ENCODE data around the gene CD3G.

The CD3G gene

DNA sequence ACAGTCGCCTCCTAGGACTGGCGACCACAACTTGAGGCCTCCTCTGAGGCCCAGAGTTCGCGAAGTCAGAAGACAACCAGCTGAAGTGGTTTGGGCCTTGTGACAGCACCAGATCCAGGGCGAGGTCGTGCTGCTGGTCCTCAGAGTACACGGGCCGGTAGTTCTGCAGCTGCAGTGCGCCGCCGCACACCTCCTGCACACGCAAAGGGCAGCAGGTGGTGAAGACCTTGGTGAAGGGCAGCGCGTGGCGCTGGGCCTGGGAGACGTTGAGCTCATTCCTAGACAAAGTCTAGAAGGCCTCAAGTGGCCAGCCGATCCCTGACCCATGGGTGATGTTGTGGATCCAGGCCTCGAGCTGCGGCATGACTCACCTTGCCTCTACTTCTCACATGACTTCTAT, 21.4 kb upstream of the CD3G start:
- H3K27me3 ChIP-seq (ENCODE audit: insufficient read depth, low read length) = peaks cover 52% of the 10 kb centered on the region
- H3K36me3 ChIP-seq (ENCODE audit: insufficient read depth, low read length) = no peaks in the 10 kb centered on the region
- no peak overlapping the region for H2AFZ ChIP-seq (ENCODE audit: low read length, unreplicated experiment)
- H3K4me3 ChIP-seq (ENCODE audit: low read depth, low read length) = no peak overlapping the region
- no peak overlapping the region for H3K27ac ChIP-seq (ENCODE audit: low read depth, low read length)
- H3K79me2 ChIP-seq (ENCODE audit: control insufficient read depth, insufficient read depth, low read length, unreplicated experiment) = no peaks in the 10 kb centered on the region
- H3K4me1 ChIP-seq (ENCODE audit: control insufficient read depth, insufficient read depth, low read length, unreplicated experiment) = no peaks in the 10 kb centered on the region

DNA sequence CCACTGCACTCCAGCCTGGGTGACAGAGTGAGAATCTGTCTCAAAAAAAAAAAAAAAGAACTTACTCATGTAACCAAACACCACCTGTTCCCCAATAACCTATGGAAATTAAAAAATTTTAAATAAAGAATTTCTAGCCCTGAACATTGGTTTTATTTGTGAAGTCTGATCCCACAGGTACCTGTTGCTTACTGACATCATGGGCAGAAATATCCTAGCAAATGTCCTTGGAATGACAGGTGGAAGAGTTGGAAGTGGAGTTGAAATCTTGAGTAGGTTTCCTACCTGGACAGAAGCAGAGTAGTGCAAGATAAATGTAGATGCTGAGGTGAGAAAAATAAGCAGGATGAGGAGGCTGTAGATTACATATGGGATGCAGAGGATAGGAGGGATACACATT, 18.9 kb upstream of the CD3G start:
- Histone ChIP-seq H3K79me2 (ENCODE audit: control insufficient read depth, insufficient read depth, low read length, unreplicated experiment) (no peaks in the 10 kb centered on the region), H2AFZ (ENCODE audit: low read length, unreplicated experiment) (no peak overlapping the region), H3K4me3 (ENCODE audit: low read depth, low read length) (no peak overlapping the region), H3K4me1 (ENCODE audit: control insufficient read depth, insufficient read depth, low read length, unreplicated experiment) (no peaks in the 10 kb centered on the region), H3K27me3 (ENCODE audit: insufficient read depth, low read length) (peaks cover 42% of the 10 kb centered on the region), H3K36me3 (ENCODE audit: insufficient read depth, low read length) (no peaks in the 10 kb centered on the region), H3K27ac (ENCODE audit: low read depth, low read length) (no peak overlapping the region)

DNA sequence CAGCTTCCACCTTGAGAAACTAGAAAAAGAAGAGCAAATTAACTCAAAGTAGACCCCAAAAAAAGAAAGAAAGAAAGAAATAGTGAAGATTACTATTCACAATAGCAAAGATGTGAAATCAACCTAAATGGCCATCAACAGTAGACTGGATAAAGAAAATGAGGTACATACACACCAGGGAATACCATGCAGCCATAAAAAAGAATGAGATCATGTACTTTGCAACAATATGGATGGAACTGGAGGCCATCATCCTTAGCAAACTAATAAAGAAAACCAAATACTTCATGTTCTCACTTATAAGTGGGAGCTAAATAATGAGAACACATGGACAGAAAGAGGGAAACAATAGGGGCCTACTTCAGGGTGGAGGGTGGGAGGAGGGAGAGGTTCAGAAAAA, 15.4 kb upstream of the CD3G start:
- H3K4me1 ChIP-seq (ENCODE audit: control insufficient read depth, insufficient read depth, low read length, unreplicated experiment) = no peaks in the 10 kb centered on the region

DNA sequence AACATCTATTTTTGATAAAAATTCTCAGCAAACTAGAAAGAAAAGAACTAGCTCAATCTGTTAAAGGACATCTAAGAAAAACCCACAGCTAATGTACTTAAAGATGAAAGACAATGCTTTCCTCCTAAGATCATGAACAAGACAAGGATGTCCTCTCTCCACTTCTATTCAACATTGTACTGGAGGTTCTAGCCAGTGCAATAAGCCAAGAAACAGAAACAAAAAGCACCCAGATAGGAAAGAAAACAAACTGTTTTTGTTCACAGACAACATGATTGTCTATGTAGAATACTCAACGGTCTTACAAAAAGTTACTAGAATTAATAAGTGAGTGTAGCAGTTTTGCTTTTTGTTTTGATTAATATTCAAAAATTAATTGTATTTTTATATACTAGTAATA, 9.4 kb upstream of the CD3G start:
- Histone ChIP-seq H3K27ac (ENCODE audit: low read depth, low read length) (no peak overlapping the region), H2AFZ (ENCODE audit: low read length, unreplicated experiment) (no peak overlapping the region), H3K4me3 (ENCODE audit: low read depth, low read length) (no peak overlapping the region), H3K79me2 (ENCODE audit: control insufficient read depth, insufficient read depth, low read length, unreplicated experiment) (no peaks in the 10 kb centered on the region), H3K27me3 (ENCODE audit: insufficient read depth, low read length) (peaks cover 28% of the 10 kb centered on the region), H3K4me1 (ENCODE audit: control insufficient read depth, insufficient read depth, low read length, unreplicated experiment) (no peaks in the 10 kb centered on the region), H3K36me3 (ENCODE audit: insufficient read depth, low read length) (no peaks in the 10 kb centered on the region)

More for the DNA sequence above, 15.4 kb upstream of the CD3G start:
- H3K27ac ChIP-seq (ENCODE audit: low read depth, low read length) = no peak overlapping the region
- H3K36me3 ChIP-seq (ENCODE audit: insufficient read depth, low read length) = no peaks in the 10 kb centered on the region
- no peak overlapping the region for H2AFZ ChIP-seq (ENCODE audit: low read length, unreplicated experiment)
- no peak overlapping the region for H3K4me3 ChIP-seq (ENCODE audit: low read depth, low read length)
- H3K27me3 ChIP-seq (ENCODE audit: insufficient read depth, low read length) = peaks cover 28% of the 10 kb centered on the region
- no peaks in the 10 kb centered on the region for H3K79me2 ChIP-seq (ENCODE audit: control insufficient read depth, insufficient read depth, low read length, unreplicated experiment)

DNA sequence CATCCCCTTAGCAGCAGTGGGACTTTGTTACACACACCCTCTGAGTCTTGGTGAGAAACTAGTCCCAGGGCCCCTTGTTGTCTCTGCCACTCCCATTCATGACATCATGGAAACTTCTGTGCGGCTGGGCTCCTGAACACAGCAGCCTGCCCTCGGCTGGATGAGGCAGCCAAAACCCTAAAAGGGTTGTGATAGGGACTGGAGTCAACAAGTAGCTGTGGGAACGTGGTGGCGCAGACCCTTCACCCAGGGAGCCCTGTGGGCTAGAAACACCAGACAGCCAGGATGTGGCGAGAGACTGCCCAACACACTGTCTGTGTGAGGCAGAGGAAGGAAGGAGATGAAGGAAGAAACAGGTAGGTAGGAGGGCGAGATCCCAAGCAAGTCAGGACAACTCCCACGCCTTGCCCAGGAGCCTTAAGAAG, 5.5 kb upstream of the CD3G start:
- Histone ChIP-seq H3K4me1 (ENCODE audit: control insufficient read depth, insufficient read depth, low read length, unreplicated experiment) (no peaks in the 10 kb centered on the region), H3K79me2 (ENCODE audit: control insufficient read depth, insufficient read depth, low read length, unreplicated experiment) (no peaks in the 10 kb centered on the region), H3K27ac (ENCODE audit: low read depth, low read length) (no peak overlapping the region), H2AFZ (ENCODE audit: low read length, unreplicated experiment) (no peak overlapping the region), H3K27me3 (ENCODE audit: insufficient read depth, low read length) (peaks cover 41% of the 10 kb centered on the region), H3K36me3 (ENCODE audit: insufficient read depth, low read length) (no peaks in the 10 kb centered on the region), H3K4me3 (ENCODE audit: low read depth, low read length) (no peak overlapping the region)

DNA sequence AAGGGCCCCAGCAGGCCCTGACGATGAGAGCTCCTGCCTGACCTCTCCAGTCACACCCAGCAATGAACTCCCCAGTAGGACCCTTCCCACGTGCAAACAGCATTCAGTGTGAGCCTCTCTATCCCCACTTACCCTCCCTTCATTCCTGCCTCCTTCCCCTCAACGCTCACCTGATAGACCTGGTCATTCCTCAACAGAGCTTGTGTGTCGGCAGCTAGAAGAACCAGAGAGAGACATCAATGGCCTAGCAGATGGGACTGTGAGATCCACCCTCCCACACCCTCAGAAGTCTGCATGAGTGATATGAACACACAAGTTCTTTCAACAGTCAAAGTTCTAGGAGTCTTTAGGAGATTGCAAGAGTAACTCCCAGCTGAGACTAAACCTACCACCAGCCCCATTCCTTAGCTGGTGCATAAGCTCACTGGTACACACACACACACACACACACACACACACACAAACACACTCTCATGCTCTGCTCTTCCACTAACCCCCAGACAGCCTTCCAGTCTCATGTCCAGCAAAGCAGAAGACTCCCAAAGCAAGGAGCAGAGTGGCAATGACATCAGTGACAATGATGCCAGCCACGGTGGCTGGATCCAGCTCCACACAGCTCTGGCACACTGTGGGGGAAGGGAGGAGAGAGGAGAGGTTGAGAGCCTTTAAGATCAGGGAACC, 4.7 kb upstream of the CD3G start:
- H3K36me3 ChIP-seq (ENCODE audit: insufficient read depth, low read length) = no peaks in the 10 kb centered on the region
- H3K4me1 ChIP-seq (ENCODE audit: control insufficient read depth, insufficient read depth, low read length, unreplicated experiment) = no peaks in the 10 kb centered on the region
- H2AFZ ChIP-seq (ENCODE audit: low read length, unreplicated experiment) = no peak overlapping the region
- H3K27me3 ChIP-seq (ENCODE audit: insufficient read depth, low read length) = peaks cover 46% of the 10 kb centered on the region
- no peak overlapping the region for H3K4me3 ChIP-seq (ENCODE audit: low read depth, low read length)
- no peak overlapping the region for H3K27ac ChIP-seq (ENCODE audit: low read depth, low read length)
- no peaks in the 10 kb centered on the region for H3K79me2 ChIP-seq (ENCODE audit: control insufficient read depth, insufficient read depth, low read length, unreplicated experiment)

DNA sequence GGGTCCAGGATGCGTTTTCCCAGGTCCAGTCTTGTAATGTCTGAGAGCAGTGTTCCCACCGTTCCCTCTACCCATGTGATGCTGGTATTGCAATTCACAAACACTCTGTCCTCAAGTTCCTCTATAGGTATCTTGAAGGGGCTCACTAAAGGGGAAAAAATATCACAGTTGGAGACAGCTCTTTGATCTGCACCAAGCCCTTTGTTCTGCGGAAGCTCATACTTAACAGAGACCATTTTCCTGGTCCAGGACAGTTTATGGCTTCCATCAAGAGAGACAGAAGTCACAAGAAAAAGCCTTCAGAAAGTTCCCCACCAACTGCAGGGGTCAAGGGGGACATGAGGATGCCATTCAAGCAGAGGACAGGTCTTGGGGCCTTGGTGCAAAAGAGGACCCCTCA, 3.7 kb upstream of the CD3G start:
- H3K27ac ChIP-seq (ENCODE audit: low read depth, low read length) = no peak overlapping the region
- no peaks in the 10 kb centered on the region for H3K79me2 ChIP-seq (ENCODE audit: control insufficient read depth, insufficient read depth, low read length, unreplicated experiment)
- H3K4me3 ChIP-seq (ENCODE audit: low read depth, low read length) = no peak overlapping the region
- peaks cover 53% of the 10 kb centered on the region for H3K27me3 ChIP-seq (ENCODE audit: insufficient read depth, low read length)
- no peaks in the 10 kb centered on the region for H3K36me3 ChIP-seq (ENCODE audit: insufficient read depth, low read length)
- H3K4me1 ChIP-seq (ENCODE audit: control insufficient read depth, insufficient read depth, low read length, unreplicated experiment) = no peaks in the 10 kb centered on the region
- H2AFZ ChIP-seq (ENCODE audit: low read length, unreplicated experiment) = no peak overlapping the region

DNA sequence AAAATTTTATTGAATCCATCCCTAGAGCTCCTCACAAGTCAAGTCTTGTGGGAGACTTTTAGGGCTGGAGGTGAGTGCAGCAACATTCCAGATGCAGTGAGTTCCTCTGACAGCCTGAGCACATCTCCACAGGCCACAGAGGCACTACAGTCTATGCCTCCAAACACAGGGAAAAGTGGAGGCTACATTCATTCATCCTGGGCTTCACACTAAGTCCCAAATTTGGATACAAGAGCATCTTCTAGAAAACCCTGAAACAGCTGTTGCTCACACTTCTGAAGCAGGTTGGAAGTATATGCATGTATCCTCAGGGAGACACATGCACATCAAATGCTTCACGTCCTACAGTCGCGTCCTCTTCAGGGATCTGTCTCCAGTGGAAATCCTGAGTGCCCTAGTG, 2.9 kb upstream of the CD3G start:
- no peaks in the 10 kb centered on the region for H3K36me3 ChIP-seq (ENCODE audit: insufficient read depth, low read length)
- peaks cover 57% of the 10 kb centered on the region for H3K27me3 ChIP-seq (ENCODE audit: insufficient read depth, low read length)
- H3K79me2 ChIP-seq (ENCODE audit: control insufficient read depth, insufficient read depth, low read length, unreplicated experiment) = no peaks in the 10 kb centered on the region
- H3K4me1 ChIP-seq (ENCODE audit: control insufficient read depth, insufficient read depth, low read length, unreplicated experiment) = no peaks in the 10 kb centered on the region
- H2AFZ ChIP-seq (ENCODE audit: low read length, unreplicated experiment) = no peak overlapping the region
- H3K4me3 ChIP-seq (ENCODE audit: low read depth, low read length) = no peak overlapping the region
- H3K27ac ChIP-seq (ENCODE audit: low read depth, low read length) = no peak overlapping the region

DNA sequence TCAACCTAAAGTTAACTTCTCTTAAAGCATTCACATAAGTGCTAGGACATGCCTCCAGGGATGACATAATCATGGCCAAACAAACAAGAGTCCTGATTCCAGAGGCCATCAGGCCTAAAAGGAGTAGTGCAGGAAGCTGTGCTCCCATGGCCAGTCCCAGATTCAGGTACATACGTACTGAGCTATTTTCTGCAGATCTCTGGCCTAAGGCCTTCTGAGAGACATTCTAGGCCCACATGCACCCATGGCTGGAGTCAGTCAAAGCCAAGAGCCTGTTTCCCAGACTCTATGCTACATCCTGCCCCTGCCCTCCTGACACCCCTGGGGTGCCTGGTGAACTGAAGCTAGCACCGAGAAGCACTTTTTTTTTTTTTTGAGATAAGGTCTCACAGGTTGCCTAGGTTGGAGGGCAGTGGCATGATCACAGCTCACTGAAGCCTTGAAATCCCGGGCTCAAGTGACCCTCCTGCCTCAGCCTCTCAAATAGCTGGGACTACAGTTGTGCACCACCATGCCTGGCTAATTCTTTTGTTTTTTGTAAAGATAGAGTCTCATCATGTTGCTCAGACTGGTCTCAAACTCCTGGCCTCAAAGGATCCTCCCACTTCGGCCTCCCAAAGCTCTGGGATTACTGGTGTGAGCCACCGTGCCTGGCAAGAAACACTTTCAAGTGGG, 2.2 kb upstream of the CD3G start:
- H3K27ac ChIP-seq (ENCODE audit: low read depth, low read length) = no peak overlapping the region
- no peaks in the 10 kb centered on the region for H3K4me1 ChIP-seq (ENCODE audit: control insufficient read depth, insufficient read depth, low read length, unreplicated experiment)

DNA sequence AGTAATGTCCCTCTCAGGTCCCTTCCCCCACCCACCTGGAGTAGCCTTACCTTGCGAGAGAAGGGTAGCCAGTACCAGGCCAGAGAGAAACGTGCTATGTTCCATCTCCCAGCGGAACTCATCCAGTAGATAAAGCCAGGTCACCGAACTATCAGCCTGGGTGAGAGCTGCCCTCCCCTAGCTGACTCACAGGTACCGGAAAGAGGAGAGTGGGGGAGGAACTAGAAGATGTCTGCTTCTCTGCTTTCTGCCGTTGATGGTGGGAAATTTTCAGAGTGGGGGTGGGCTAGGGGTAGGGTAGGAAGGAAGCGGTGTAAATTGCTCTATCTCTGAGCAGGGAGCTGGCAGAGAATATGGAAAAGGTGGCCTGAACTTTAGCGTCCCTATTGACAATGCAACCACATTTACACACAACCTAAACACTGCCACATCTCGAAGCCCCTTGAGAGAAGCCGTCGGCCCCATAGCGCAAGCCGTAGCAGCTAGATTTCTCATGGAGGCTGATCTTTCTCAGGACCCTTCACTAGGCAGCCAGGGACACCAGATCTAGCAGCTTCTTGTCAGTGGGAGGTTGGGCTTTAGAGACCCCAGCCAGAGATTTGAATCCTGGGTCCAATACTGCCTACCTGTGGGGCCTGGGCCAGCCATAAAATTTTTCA, 1.5 kb upstream of the CD3G start, which contains the start of gene CD3D:
CD3D (minus strand) TSS at position 203 of the 659 bp plus-strand sequence; CDS start at position 105, 98 bp downstream.
- Histone ChIP-seq H3K79me2 (ENCODE audit: control insufficient read depth, insufficient read depth, low read length, unreplicated experiment) (no peaks in the 10 kb centered on the region), H3K4me1 (ENCODE audit: control insufficient read depth, insufficient read depth, low read length, unreplicated experiment) (no peaks in the 10 kb centered on the region), H3K27me3 (ENCODE audit: insufficient read depth, low read length) (peaks cover 63% of the 10 kb centered on the region), H3K27ac (ENCODE audit: low read depth, low read length) (no peak within 1 kb of the TSS), H3K4me3 (ENCODE audit: low read depth, low read length) (no peak within 1 kb of the TSS), H2AFZ (ENCODE audit: low read length, unreplicated experiment) (no peak within 1 kb of the TSS), H3K36me3 (ENCODE audit: insufficient read depth, low read length) (no peaks in the 10 kb centered on the region)

More for the DNA sequence above, 2.2 kb upstream of the CD3G start:
- Histone ChIP-seq H3K36me3 (ENCODE audit: insufficient read depth, low read length) (no peaks in the 10 kb centered on the region), H3K4me3 (ENCODE audit: low read depth, low read length) (no peak overlapping the region), H2AFZ (ENCODE audit: low read length, unreplicated experiment) (no peak overlapping the region), H3K27me3 (ENCODE audit: insufficient read depth, low read length) (peaks cover 56% of the 10 kb centered on the region), H3K79me2 (ENCODE audit: control insufficient read depth, insufficient read depth, low read length, unreplicated experiment) (no peaks in the 10 kb centered on the region)

DNA sequence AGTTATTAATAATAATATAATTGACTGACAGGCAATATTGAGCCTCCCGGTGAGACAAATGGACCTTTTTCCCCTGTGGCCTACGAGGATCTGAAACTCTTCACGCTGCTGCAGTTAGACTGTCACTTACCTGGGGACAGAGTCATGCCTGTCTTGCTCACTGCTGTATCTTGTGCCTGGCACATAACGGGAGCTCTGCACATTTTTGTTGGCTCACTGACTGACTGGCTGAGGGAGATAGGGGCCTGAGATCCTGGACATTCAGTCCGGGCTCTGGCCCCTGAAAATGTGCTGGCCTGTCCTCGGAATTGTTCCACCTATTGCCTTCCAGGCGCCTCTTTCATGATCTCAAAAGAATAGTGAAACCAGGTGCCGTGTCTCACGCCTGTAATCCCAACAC, 896 bp upstream of the CD3G start:
- Histone ChIP-seq H3K27ac (ENCODE audit: low read depth, low read length) (no peak overlapping the region), H3K79me2 (ENCODE audit: control insufficient read depth, insufficient read depth, low read length, unreplicated experiment) (no peaks in the 10 kb centered on the region), H3K36me3 (ENCODE audit: insufficient read depth, low read length) (no peaks in the 10 kb centered on the region), H2AFZ (ENCODE audit: low read length, unreplicated experiment) (no peak overlapping the region), H3K4me3 (ENCODE audit: low read depth, low read length) (no peak overlapping the region), H3K4me1 (ENCODE audit: control insufficient read depth, insufficient read depth, low read length, unreplicated experiment) (no peaks in the 10 kb centered on the region), H3K27me3 (ENCODE audit: insufficient read depth, low read length) (peaks cover 68% of the 10 kb centered on the region)

All from ACC112 (cell line).